CD4-positive, alpha-beta T cell treated with Interleukin-1 beta for 1 hour (primary cell): ENCODE results near the gene XCR1.
"Not testable (repeated sequence)": the region's sequence is repeated elsewhere in the genome, so short reads cannot be mapped to it uniquely, and the experiment has no call there.

Experiments
- DNase-seq, 2 donors: peaks; one replicate each; pipeline ENCODE4 v3.0.0-alpha.2; 2020 to 2022

Gene XCR1, protein sequence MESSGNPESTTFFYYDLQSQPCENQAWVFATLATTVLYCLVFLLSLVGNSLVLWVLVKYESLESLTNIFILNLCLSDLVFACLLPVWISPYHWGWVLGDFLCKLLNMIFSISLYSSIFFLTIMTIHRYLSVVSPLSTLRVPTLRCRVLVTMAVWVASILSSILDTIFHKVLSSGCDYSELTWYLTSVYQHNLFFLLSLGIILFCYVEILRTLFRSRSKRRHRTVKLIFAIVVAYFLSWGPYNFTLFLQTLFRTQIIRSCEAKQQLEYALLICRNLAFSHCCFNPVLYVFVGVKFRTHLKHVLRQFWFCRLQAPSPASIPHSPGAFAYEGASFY

DNA sequence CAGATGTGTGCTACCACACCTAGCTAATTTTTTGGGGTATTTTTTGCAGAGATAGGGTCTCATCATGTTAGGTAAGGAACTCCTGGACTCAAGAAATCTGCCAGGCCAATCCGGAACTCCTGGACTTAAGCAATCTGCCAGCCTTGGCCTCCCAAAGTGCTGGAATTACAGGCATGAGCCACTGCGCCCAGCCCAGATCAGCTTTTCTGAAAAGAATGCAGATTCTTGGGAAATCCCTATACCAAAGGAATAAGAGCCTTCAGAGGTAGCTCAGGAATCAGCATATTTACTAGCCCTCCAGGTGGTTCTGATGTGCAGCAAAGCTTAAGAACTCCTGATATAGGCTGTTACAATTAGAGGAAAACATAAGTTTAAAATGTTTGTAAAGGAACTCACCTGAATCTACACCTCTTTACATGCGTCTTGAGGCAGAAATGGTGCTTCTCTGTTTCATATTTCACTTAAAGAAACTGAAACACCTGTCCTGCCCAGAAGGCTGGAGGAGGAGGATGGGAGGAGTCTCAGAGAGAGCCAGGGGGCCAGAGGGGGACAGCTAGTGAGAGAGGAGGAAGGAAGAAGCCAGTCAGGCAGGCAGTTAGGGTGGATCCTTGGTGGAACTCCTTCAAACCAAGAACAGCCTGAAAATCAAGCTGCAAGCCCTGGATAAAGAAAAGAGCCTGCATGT lies at the start of gene XCR1:
XCR1 (minus strand) TSS at position 463 of the 685 bp plus-strand sequence. CDS start 5,536 bp downstream, outside the sequence.
- no peak for DNase-seq

DNA sequence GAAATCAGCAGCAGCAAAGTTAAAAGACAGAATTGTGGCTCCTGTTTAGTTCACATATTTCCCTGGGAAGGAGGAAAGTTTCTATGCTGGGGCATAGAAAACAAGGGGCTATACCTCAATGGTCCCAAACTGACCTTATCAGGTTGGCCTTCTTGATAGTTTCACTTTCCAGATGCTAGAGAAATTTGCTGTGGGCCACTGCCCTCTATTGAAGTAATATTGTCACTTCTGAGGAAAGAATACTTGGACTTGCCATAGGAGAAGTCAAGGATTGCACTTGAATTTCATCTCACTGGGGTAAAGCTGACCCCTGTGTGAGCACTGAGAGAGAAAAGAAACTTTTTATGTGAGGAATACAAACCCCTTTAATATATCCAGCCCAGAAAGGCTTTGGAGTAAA lies 49.3 kb upstream of the XCR1 start:
- peak in 1 of 2 donors; percentile 22 for DNase-seq

DNA sequence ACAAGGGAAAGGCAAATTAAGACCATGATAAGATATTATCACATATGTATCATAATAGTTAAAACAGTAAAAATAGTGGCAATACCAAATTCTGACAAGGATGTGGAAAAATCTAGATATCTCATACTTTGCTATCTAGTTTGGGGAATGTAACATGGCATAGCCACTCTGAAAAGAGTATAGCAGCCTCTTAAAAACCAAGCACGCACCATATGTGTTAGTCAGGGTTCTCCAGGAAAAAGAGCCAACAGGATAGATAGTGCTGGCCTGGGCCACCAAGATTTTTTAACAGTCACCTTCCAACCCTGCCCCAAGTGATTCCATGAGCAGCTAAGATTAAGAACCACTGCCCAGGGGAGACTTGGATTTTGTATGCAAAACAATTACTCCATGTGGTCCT lies 48.5 kb upstream of the XCR1 start:
- DNase-seq, result no peak

DNA sequence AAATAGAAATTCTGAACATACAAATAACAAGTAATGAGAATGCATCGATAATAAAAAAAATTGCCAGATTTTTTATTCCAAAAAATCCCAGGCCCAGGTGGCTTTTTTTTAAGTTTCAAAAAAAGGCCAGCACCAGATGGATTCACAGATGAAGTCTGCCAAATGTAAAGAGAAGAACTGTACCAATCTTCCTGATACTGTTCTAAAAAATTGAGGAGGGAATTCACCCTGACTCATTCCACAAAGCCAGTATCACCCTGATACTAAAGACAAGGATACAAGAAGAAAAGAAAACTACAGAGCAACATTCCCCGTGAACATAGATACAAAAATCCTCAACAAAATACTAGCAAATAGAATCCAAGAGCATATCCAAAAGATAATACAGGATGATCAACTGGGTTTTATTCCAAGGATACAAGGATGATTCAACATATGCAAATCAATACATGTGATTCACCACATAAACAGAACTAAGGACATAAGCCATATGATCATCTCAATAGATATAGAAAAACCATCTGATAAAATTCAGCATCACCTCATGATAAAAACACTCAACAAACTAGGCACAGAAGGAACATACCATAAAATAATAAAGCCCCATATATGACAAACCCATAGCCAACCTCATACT lies 44.1 kb upstream of the XCR1 start:
- DNase-seq, result no peak

DNA sequence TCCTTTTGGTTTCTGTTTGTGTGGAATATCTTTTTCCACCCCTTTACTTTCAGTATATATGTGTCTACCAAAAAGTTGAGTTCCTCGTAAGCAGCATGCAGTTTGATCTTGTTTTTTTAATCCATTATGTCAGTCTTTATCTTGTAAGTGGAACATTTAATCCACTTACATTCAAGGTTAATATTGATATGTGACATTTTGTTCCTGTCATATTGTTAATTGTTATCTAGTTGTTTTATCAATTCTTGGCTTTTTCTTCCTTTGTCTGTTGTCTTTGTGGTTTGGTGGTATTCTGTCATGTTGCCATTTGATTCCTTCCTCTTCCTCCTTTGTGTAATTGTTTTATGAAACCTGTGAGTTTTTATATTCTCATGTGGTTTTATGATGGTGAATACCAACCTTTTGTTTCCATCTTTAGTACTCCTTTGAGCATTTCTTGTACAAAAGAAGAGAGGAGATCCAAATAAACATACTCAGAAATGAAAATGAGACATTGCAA lies 43.4 kb upstream of the XCR1 start:
- DNase-seq, result peak in 1 of 2 donors; percentile 30

DNA sequence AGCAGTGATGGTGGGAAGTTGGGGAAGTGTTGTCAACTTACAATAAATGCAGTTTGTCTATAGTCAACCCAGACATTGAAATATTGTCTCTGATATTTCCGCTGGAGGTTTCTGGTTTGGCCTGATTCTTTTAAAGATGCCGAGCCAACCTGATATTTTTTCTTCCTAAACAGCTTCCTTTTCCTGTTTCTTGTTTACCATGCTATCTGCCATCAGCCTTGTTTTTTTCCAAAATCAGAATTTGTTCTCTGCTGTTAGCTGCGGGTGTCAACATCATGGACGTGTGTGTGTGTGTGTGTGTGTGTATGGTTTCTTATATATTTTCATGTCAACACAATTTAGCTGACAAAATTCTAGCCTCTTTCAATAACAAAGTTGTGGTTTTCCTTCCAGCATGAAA lies 41.2 kb upstream of the XCR1 start:
- DNase-seq, result peak in 1 of 2 donors; percentile 39

DNA sequence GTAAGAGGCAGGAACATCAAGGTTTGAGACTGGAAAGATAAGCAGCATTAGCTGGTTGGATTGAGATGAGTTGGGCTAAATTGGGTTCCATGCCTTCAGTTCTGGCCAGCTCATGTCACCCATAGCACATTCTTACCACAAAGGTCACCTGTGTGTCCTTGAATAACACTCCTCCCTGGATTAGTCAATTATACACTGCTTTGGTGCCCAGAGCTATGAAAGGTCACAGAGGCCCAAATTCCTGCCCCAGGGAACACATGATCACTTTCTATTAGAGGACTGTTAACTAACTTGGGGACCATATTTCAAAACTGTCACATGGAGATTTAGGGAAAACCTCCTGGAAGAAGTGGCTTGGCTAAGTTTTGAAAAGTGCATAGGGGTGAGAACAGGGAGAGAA lies 40.1 kb upstream of the XCR1 start:
- DNase-seq, result no peak

DNA sequence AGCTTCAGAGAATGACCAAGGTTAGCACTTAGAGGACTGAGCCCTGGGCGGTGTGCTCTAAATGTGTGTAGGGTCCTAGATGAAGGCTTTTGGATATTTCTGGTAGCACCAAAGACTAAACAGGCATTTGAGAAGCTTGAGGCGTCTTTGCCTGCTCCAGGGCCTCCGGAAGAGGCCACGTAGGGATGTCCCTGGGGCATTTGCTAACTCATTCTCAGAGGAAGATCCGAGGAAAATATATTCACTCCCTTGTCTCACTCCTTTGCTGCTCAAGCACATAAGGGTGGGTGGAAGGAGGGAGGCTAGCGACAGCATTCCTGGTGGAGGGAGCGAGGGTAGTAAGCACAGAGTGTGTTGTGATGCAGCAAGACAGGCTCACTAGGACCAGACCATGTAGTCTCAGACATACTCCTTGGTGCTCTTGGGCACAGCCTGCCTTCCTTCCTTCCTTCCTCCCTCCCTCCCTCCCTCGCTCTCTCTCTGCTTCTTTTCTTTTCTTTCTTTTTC lies 38.5 kb upstream of the XCR1 start:
- no peak for DNase-seq

DNA sequence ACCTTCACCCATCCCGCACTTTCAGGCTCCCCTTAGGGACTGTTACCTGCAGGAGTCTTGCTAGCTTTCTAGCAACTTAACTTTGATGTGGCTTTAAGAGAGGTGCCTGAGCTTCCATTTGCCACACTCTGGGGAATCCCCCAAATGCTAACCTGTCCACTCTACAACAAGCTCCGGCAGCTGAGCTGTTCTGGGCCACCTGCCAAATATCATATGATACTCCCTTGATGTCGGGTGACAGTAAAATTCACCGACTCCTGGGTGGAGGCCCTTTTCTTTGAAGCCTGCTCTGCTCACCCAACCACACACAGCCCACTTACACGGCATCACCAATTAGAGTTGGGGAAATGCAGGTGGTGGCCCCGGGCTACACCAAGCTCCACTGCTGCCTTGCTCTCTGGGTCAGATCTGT lies 38.0 kb upstream of the XCR1 start:
- peak; percentile 85 to 90 for DNase-seq

DNA sequence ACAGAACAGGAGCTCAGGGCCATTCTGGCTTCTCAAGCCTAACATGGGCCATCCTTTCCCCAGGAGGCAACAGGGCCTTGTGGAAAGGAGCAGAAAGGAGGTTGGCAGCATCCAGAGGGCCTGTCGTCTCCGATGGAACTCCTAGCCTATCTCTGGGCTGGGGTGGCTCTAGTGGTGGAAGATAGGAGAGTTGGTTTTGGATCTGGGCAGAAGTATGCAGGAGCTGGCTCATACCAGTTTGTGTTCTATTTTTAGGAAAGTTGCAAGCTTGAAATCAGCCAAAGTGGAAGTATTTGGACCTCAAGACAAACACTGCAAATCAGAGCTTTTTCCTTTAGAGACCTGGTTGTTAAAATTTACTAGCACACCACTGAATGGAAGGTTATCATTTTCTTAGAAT lies 35.4 kb upstream of the XCR1 start:
- no peak for DNase-seq

DNA sequence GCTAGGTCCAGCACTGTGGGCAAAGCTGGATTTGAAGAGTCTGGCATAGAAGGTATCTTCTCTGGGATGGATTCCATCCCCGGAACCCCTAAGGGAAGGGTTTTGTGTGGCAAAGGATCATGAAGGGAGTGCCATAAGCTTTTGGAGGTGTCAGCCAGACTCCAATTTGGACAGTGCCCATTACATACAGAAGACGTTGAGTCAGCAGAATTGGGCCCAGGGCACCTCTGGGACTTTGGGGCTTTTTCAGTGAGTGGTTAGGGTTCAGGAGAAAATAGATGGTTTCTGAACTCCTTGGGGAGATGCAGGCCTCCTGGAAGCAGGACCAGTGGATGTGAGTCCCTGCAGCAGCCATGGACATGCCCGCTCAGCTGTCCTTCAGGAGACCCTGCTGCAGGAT lies 34.6 kb upstream of the XCR1 start:
- no peak for DNase-seq

DNA sequence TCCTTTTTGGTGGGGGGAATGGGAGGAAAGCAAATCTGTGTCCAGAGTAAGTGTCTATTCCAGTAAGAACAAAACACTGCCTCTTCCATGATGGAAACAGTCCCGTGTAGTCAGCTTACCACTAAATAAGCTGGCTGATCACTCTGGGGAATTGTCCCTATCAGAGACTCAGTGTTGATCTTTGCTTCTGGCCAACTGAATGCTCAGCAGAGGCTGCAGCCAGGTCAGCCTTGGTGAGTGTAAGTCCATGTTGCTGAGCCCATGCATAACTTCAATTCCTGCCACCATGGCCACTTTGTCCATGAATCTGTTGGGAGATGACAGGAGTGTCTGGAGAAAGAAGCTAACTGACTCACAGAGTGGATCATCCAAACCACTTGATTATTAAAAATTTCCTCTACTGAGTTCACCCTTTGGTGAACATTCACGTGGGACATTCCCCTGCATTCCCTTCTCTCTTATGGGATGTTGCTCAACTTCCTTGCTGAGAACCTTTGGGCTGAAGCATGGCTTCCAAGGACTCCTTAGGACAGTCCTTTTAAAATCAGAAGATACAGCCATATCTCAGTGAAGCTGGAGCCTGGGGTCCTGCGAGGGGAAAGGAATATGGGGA lies 33.9 kb upstream of the XCR1 start:
- DNase-seq, result no peak

DNA sequence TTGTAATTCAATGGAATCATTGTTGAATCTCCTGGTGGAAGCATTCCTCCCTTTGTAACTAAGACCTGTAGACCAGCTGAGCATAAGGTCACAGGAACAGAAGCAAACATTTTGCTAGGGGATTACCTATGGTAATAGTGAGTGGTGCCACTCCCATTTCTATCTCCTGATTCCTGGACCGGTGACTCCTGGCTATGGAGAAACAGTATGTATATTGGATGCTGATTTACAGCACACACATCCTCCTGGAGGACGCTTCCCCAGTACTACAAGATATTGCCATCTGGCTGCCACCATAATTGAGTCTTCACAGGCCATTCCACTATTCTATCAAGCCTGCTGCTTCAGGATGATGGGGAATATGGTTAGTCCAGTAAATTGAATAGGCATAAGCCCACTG lies 33.3 kb upstream of the XCR1 start:
- no peak for DNase-seq

DNA sequence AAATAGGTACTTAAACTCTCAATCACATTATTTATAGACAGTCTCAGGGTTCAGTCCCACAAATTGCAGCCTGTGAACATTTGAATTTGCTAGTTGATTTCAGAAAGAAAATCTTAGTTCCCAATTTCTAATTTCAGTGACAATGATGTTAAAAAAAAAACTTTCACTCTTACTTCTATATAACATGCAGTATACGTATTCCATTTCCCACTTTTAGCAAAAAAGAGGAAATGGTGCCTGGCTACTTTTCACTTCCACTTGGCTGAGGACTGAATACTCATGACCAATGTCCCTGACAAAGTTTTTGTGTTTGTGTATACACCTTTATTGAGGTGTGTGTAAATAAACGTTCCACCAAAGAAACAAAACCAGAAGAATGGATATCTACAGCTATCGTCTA lies 32.1 kb upstream of the XCR1 start:
- DNase-seq, result no peak

DNA sequence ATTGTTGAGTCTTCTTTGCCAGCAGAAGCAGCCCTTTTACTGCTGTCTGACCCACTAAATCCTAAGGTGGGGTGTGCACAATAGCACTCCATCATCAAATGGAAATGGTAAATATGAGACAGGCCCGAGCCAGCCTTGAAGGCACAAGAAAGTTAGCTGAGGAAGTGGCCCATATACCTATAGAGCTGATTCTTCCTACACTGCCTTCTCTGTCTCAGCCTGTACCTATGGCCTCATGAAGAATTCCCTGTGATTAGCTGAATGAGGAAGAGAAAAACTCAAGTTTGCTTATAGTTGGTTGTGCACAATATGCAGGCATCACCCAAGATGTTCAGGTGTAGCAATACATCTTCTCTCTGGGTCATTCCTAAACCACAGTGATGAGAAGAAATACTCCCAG lies 31.7 kb upstream of the XCR1 start:
- DNase-seq, result no peak

DNA sequence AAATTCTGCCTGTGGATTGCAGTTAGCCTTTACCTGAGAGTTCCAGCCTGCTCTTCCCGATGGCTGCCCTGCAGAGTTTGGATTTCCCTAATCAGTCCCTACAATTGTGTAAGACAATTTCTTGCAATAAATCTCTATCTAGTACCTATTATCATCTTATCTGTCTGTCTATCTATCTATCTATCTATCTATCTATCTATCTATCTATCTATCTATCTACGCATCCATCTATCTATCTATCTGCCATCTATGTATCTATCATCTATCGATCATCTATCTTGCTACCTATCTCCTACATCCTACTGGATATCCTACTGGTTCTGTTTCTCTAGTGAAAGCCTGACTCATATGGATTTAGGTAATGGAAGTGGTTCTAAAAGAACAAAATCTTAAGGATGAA lies 30.4 kb upstream of the XCR1 start:
- DNase-seq, result no peak

DNA sequence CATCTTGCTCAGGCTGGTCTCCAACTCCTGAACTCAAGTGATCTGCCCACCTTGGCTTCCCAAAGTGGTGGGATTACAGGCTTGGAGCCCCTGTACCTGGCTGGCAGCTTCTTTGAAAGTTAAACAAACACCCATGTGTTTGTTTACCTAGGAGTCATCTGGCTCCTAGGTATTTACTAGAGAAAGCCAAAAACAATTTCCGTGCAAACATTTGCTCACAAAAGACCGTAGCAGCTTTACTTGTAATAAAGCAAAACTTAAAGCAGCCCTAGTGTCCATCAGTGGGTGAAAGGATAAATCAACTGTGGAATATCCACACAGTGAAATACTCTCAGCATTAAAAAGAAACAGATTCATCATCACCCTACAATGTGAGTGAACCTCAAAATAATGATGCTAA lies 29.4 kb upstream of the XCR1 start:
- no peak for DNase-seq

DNA sequence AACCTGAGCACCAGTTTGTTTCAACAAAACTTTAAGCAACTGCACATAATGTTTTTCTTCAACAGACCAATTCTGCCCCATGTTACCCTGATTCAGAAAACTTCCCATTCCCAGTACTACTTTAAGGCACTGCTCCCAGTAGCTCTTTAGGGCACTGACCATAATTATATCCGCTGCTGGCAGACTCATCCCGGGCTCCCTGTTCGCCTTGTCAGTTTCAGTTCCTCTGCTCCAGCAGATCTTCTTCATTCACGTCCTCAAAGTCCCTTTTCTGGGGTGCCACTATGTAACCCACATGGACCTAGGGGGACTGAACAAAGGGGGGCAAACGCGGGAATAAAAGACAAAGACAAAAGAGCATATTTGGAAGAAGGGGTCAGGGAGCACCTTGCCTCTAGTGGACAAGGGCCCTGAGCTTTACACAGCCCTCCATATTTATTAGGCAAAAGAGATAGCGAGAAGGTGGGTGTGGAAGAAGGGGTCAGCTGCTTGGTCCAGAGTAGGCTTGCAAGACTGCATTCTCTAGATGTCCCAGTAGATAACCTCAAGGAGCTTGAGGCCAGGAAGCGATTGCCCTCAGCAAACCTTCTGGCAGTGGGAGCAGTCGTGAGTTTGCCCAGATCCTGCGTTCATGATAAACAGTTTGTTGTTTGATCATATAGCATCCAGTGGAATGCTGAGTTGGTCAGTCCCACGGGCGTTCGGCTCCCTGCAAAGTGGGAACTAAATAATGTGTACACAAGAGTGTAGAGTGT lies 26.7 kb upstream of the XCR1 start:
- not testable (repeated sequence) for DNase-seq

DNA sequence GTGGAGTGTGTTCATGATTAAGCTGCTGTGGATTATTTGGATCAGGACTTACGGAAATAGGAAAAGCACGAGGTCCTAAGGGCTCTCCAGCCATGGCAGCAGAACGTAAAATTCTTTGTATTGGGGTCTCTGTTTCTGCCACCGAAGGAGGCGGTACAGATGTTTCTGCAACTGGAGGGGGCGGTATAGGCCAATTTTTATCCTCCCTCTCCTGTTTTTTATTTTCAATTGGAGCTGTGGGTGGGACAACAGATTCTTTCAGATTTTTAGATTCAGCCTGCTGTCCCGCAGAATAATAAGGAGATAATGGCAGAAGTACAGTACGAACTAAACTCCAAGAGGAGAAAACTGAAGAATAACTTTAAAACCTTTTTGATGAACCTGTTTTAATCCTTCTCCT lies 26.0 kb upstream of the XCR1 start:
- not testable (repeated sequence) for DNase-seq

DNA sequence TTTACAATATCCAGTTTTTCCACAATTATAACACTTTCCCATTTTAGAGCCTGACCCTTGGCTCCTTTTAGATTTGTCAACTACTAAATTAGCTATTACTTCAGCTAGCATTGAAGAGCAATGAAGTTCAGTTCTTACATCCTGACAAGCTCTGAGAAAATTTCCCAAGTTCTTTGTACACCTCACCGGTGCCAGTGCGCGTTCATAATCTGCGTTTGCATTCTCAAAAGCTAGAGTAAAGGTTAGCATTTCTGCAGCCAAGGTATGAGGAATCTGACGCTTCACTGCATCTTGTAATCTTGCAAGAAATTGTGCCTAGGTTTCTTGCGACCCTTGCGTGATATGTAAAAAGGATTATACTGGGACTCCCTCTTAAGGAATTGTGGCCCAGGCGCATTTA lies 25.2 kb upstream of the XCR1 start:
- no peak for DNase-seq

DNA sequence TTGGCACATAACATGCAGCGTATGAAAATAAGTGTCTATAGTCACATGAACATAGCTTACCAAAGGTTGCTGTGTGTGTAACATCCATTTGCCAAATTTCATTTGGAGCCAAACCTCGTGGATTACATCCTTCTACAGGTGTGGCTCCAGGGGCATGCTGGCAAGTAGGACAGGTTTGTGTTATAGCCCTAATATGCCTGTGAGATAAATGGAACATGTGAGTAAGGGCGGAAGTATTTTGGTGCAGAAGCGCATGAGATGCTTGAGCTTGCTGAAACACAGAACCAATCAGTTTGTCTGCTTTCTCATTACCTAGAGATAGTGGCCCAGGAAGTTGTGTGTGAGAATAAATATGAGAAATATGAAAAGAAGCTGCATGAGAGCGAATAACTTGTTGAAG lies 21.8 kb upstream of the XCR1 start:
- DNase-seq, result no peak

DNA sequence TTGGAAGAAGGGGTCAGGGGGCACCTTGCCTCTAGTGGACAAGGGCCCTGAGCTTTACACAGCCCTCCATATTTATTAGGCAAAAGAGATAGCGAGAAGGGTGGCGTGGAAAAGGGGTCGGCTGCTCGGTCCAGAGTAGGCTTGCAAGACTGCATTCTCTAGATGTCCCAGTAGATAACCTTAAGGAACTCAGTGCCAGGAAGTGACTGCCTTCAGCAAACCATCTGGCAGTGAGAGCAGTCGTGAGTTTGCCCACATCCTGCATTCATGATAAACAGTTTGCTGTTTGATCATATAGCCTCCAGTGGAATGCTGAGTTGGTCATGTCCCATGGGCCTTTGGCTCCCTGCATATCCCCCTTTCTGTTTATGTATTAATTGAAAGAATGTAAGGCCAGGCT lies 18.9 kb upstream of the XCR1 start:
- DNase-seq, result peak; percentile 6 to 41

DNA sequence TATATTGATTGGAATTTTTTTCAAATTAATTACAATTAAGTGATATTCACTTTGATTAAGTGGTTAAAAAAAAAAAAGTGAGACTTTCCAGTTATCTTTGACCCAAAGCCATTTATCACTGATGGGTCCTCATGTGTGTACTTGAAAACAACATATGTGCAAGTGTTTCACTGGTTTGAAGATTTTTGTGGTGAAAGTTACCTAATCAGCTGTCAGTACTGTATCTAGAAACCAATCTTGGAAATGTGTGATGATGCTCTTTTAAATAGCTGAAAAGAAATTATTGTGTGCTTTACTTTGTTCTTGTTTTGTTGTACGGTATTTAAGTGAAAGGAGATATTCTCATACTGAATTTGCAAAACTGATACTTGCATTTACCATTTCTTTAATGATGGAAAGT lies 11.6 kb upstream of the XCR1 start:
- DNase-seq, result no peak
